Fibroblast of upper back skin (primary cell): Measurements from ENCODE around the gene CLASP2.
"Not testable (repeated sequence)": the region's sequence is repeated elsewhere in the genome, so short reads cannot be mapped to it uniquely, and the experiment has no call there.

Source experiments
- DNase-seq: peaks from one replicate; pipeline ENCODE4 v3.0.0-alpha.2; 2013

Gene CLASP2

GRCh38 chr3:33717866-33718594 lies at the start of gene CLASP2:
Gene CLASP2 (minus strand): TSS chr3:33718254. CDS start chr3:33718002, 252 bp downstream.
- peak; percentile 86 for DNase-seq

DNA sequence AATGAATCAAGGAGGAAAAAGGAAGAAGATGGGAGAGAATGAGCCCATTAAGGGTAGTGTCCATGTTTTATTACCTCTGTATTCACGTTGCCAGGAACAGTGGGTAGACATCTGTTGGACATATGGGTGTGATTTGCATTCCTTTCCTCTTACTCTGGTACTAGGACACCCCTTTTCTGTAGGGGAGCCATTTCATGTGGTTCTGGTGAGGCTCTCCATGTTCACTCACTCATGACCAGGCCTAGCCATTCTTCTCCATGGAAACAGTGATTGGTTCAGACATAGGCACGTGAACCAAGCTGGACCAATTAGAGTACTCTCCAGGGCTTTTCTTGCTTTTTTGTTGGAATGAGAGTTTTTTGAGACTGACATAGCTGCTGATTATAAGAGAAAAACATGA lies 40.8 kb upstream of the CLASP2 start:
- peak; percentile 35 for DNase-seq

- no peak for DNase-seq
These were observed 40.2 kb upstream of the CLASP2 start for GRCh38 chr3:33758281-33758680.

GRCh38 chr3:33754391-33754790 lies 36.3 kb upstream of the CLASP2 start:
- DNase-seq, result not testable (repeated sequence)

GRCh38 chr3:33751336-33751735 lies 33.3 kb upstream of the CLASP2 start:
- no peak for DNase-seq

- DNase-seq, result no peak
These were observed 32.1 kb upstream of the CLASP2 start for GRCh38 chr3:33750211-33750548.

- DNase-seq, result peak; percentile 75
These were observed 31.6 kb upstream of the CLASP2 start for GRCh38 chr3:33749546-33750210.

GRCh38 chr3:33746416-33747116 lies 28.5 kb upstream of the CLASP2 start:
- DNase-seq, result no peak

GRCh38 chr3:33737146-33737545 lies 19.1 kb upstream of the CLASP2 start:
- DNase-seq, result no peak

DNA sequence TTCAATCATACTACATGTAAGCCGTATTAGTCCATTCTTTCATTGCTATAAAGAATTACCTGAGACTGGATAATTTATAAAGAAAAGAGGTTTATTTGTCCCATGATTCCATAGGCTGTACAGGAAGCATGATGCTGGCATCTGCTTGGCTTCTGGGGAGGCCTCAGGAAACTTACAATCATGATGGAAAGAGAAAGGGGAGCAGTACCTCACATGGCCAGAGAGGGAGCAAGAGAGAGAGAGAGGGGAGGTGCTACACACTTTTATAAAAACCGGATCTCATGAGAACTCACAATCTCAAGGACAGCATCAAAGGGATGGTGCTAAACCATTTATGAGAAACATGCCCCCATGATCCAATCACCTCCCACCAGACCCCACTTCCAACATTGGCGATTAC lies 14.3 kb upstream of the CLASP2 start:
- no peak for DNase-seq

DNA sequence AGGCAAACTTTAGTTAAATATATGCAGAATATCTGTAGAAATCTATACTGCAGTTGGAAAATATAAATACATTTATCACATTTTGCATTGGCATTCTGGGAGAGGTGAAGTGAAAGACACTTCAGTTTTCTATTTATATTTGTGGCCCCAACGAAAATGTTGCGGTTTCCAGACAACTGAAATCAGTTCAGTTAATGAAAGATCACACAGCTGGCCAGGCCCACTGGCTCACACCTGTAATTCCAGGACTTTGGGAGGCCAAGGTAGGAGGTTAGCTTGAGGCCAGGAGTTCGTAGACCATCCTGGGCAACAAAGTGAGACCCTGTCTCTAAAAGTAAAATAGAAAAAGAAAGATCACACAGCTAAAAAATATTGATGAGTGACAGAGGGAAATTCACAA lies 11.9 kb upstream of the CLASP2 start:
- no peak for DNase-seq

- no peak for DNase-seq
These were observed 6.2 kb upstream of the CLASP2 start for GRCh38 chr3:33724256-33724655.

DNA sequence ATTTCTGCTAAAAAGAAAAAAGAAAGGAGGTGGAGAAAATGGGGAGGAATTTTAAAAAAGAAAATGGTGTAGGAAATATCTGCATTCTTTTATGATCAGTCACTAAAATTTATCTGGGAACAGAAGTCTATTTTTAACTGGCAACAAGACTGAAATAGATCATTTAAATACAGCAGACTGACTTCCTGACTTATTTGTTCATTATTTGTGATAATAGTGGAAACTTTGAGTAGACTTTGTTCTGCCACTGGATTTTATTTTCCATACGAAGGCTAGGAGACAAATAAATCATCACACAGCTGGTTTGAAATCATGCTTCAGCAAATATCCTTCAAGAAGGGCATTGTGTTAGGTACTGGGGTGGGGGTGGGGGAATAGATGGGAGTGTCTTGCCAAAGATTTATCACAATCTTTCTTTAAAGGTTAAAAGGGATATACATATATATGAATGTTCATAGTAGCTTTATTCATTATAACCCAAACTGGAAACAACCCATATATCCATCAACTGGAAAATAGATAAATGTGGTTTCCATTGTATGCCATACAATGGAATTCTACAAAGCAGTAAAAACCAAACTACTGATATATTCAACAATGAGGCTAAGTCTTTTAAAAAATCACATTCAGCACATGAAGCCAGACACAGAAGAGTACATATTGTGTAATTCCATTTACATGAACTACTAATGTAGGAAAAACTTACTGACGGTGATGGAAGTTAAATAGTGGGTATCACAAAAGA lies 4.7 kb upstream of the CLASP2 start:
- peak; percentile 61 for DNase-seq

- DNase-seq, result peak; percentile 38
These were observed 4.1 kb upstream of the CLASP2 start for GRCh38 chr3:33722191-33722590.

DNA sequence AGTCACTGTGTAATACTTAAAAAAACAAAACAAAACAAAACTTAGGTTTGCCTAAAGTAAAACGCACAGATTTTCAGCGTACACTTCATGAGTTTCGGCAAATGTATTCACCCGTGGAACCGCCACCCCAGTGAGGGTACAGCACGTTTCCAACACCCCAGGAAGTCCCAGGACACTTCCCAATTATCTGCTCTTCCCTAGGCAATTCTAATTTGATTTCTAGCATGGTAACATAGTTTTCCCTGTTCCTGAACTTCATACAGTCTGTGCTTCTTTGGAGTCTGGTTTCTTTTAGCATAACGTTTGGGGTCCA lies 497 bp upstream of the CLASP2 start:
- no peak for DNase-seq

GRCh38 chr3:33717616-33717865 lies 513 bp downstream of the CLASP2 start:
- peak; percentile 43 for DNase-seq

GRCh38 chr3:33716227-33716626 lies 1.8 kb downstream of the CLASP2 start:
- DNase-seq, result no peak

DNA sequence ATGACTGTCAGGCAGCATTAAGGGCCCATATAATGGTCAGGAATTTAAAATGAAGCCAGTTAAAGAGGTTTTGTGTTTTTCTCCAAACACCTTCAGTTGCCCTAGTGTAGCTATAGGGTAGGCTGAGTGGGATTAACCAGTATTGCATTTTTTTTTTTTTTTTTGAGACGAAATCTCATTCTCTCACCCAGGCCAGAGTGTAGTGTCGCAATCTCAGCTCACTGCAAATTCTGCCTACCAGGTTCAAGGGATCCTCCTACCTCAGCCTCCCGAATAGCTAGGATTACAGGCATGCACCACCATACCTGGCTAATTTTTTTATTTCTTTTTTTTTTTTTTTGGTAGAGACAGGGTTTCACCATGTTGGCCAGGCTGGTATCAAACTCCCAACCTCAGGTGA lies 7.0 kb downstream of the CLASP2 start:
- DNase-seq, result no peak

GRCh38 chr3:33706056-33706455 lies 12.0 kb downstream of the CLASP2 start:
- no peak for DNase-seq

- no peak for DNase-seq
These were observed 13.2 kb downstream of the CLASP2 start for GRCh38 chr3:33704891-33705290.

- no peak for DNase-seq
These were observed 18.8 kb downstream of the CLASP2 start for GRCh38 chr3:33699275-33699674.

GRCh38 chr3:33694944-33695343 lies 23.1 kb downstream of the CLASP2 start:
- DNase-seq, result no peak

DNA sequence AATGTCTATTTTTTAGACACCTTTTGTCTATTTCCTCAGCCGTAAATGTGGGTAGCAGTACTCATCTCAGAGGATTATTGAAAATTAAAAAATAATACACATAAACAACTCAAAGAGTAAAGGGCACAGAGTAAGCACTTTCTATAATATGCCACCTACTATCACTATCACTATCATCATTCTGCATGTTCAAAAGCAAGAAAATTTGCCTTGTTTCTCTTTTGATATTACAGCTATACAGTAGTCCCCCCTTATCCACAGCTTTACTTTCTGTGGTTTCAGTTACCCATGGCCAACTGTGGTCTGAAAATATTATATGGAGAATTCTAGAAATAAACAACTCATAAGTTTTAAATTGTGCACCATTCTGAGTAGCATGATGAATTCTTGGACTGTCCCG lies 27.7 kb downstream of the CLASP2 start:
- no peak for DNase-seq
